ENCODE results near the gene HNRNPC.

The HNRNPC gene

DNA sequence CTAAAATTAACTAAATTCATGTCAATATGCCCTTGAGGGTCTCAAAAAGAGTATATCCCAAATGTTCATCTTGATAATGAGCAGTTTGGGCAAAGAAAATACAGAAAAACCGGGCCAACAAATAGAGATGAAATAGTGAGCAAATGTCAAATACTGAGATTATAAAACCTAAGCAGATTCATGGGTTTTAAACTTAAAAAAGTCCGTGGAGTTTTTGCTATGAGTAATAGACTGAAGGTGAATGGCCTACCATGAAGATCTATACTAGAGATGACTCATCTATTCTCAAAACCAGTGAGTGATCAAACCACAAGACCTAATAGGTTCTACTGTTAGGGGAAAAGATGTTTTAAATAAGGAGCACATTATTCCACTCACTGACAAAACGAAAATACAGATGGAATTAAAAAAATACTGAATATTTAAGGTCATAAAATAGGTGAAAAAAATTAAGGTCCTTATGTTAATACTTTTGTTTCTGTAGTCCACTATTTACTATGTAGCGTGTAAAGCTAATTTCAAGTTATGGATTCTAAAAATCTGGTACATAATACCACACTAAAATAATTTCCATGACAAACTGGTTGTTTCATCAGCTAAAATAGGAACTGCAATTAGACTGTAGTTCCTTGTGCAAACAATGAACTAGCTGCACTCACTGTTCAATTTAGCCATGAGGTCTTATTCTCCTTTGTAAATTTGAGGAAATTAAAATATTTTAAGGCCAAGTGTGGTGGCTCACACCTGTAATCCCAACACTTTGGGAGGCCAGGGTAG is 5.0 kb downstream of the HNRNPC start:
- H3K9ac ChIP-seq (ENCODE audit: low read length) = no peak overlapping the region
- peak overlapping the region; percentile 19 for H3K4me3 ChIP-seq (ENCODE audit: insufficient read depth, low read length, poor library complexity, severe bottlenecking)
- H3K36me3 ChIP-seq (ENCODE audit: low read length) = peaks cover 72% of the 10 kb centered on the region
- no peak overlapping the region for H3K27ac ChIP-seq (ENCODE audit: low read depth, low read length)
- H3K79me2 ChIP-seq (ENCODE audit: insufficient read depth, low read length) = peaks cover 100% of the 10 kb centered on the region
- H2AFZ ChIP-seq (ENCODE audit: low read depth, low read length, severe bottlenecking) = no peak overlapping the region
- H3K9me3 ChIP-seq (ENCODE audit: insufficient read depth, low read length) = no peaks in the 10 kb centered on the region
- peaks cover 68% of the 10 kb centered on the region for H3F3A ChIP-seq (ENCODE audit: insufficient read depth)
- peaks cover 81% of the 10 kb centered on the region for H4K20me1 ChIP-seq (ENCODE audit: low read depth, low read length)
- H3K4me2 ChIP-seq (ENCODE audit: low read depth, low read length, poor library complexity, severe bottlenecking) = peak overlapping the region; percentile 97
- H3K27me3 ChIP-seq (ENCODE audit: low read length) = no peaks in the 10 kb centered on the region
- no peak for TF ChIP-seq EZH2phosphoT487 (conservative IDR thresholded peaks at IDR 0.05; ENCODE audit: low read length)
- no peak for TF ChIP-seq CTCF (IDR thresholded peaks at IDR 0.05; ENCODE audit: insufficient read depth, low read length, poor library complexity, severe bottlenecking)
- no peaks in the 10 kb centered on the region for H3K9me2 ChIP-seq (replicated peaks; ENCODE audit: insufficient read depth, low read length)

GRCh38 chr14:21263284-21264024 is 5.8 kb downstream of the HNRNPC start:
- peak overlapping the region; percentile 97 for H3K4me2 ChIP-seq (ENCODE audit: low read depth, low read length, poor library complexity, severe bottlenecking)
- no peaks in the 10 kb centered on the region for H3K27me3 ChIP-seq (ENCODE audit: low read length)
- peaks cover 86% of the 10 kb centered on the region for H4K20me1 ChIP-seq (ENCODE audit: low read depth, low read length)
- H3K79me2 ChIP-seq (ENCODE audit: insufficient read depth, low read length) = peaks cover 100% of the 10 kb centered on the region
- H3K9me2 ChIP-seq (replicated peaks; ENCODE audit: insufficient read depth, low read length) = no peaks in the 10 kb centered on the region
- TF ChIP-seq EZH2phosphoT487 (conservative IDR thresholded peaks at IDR 0.05; ENCODE audit: low read length) (no peak), CTCF (IDR thresholded peaks at IDR 0.05; ENCODE audit: insufficient read depth, low read length, poor library complexity, severe bottlenecking) (no peak)
- no peak overlapping the region for H3K4me3 ChIP-seq (ENCODE audit: insufficient read depth, low read length, poor library complexity, severe bottlenecking)
- peaks cover 75% of the 10 kb centered on the region for H3F3A ChIP-seq (ENCODE audit: insufficient read depth)
- H3K9me3 ChIP-seq (ENCODE audit: insufficient read depth, low read length) = no peaks in the 10 kb centered on the region
- H2AFZ ChIP-seq (ENCODE audit: low read depth, low read length, severe bottlenecking) = no peak overlapping the region
- H3K36me3 ChIP-seq (ENCODE audit: low read length) = peaks cover 75% of the 10 kb centered on the region
- H3K9ac ChIP-seq (ENCODE audit: low read length) = no peak overlapping the region
- no peak overlapping the region for H3K27ac ChIP-seq (ENCODE audit: low read depth, low read length)

- Histone ChIP-seq H3K4me3 (ENCODE audit: insufficient read depth, low read length, poor library complexity, severe bottlenecking) (no peak overlapping the region), H3K36me3 (ENCODE audit: low read length) (peaks cover 73% of the 10 kb centered on the region), H3K4me2 (ENCODE audit: low read depth, low read length, poor library complexity, severe bottlenecking) (peak overlapping the region; percentile 97), H3K79me2 (ENCODE audit: insufficient read depth, low read length) (peaks cover 100% of the 10 kb centered on the region), H3K27me3 (ENCODE audit: low read length) (no peaks in the 10 kb centered on the region), H3K9me3 (ENCODE audit: insufficient read depth, low read length) (no peaks in the 10 kb centered on the region), H3K27ac (ENCODE audit: low read depth, low read length) (no peak overlapping the region), H4K20me1 (ENCODE audit: low read depth, low read length) (peaks cover 85% of the 10 kb centered on the region), H3K9me2 (replicated peaks; ENCODE audit: insufficient read depth, low read length) (no peaks in the 10 kb centered on the region), H3K9ac (ENCODE audit: low read length) (no peak overlapping the region), H3F3A (ENCODE audit: insufficient read depth) (peaks cover 73% of the 10 kb centered on the region), H2AFZ (ENCODE audit: low read depth, low read length, severe bottlenecking) (no peak overlapping the region)
- TF ChIP-seq EZH2phosphoT487 (conservative IDR thresholded peaks at IDR 0.05; ENCODE audit: low read length) (no peak), CTCF (IDR thresholded peaks at IDR 0.05; ENCODE audit: insufficient read depth, low read length, poor library complexity, severe bottlenecking) (no peak)
Measured at GRCh38 chr14:21262410-21262809, 6.8 kb downstream of the HNRNPC start.

Measured in SU-DHL-6 (cell line).